OCI-LY1 (cell line): Measurements from ENCODE around the gene FLVCR1.

Experiments used
- H2AFZ ChIP-seq: fragments of 200-600 bp; sonication (generic), shearing (Covaris generic); 2 replicates; pipeline ENCODE4 v1.6.0; 2014; ENCODE audit warnings: antibody characterized with exemption, mild to moderate bottlenecking, low read length
- H3F3A ChIP-seq: fragments of 200-600 bp; sonication (generic), shearing (Covaris generic); 2 replicates; pipeline ENCODE4 v1.6.0; 2014; ENCODE audit warnings: mild to moderate bottlenecking, antibody characterized with exemption, low read length, moderate library complexity; ENCODE audit not compliant: insufficient read depth
- H3K27ac ChIP-seq: fragments of 200-600 bp; sonication (generic); 2 replicates; pipeline ENCODE4 v1.5.1; 2014; ENCODE audit warnings: low read length, mixed run types, mild to moderate bottlenecking, low read depth; ENCODE audit not compliant: poor library complexity, severe bottlenecking
- H3K27me3 ChIP-seq: fragments of 200-600 bp; sonication (generic); 2 replicates; pipeline ENCODE4 v1.6.0; 2014; ENCODE audit warnings: antibody characterized with exemption, mild to moderate bottlenecking, low read length, moderate library complexity; ENCODE audit not compliant: insufficient read depth
- H3K36me3 ChIP-seq: fragments of 200-600 bp; sonication (generic); 2 replicates; pipeline ENCODE4 v1.6.1; 2014; ENCODE audit warnings: mild to moderate bottlenecking, antibody characterized with exemption, low read length, moderate library complexity, mixed read lengths; ENCODE audit not compliant: insufficient read depth
- H3K4me1 ChIP-seq: fragments of 200-600 bp; sonication (generic); 2 replicates; pipeline ENCODE4 v1.5.1; 2014; ENCODE audit warnings: mild to moderate bottlenecking, low read length, moderate library complexity; ENCODE audit not compliant: insufficient read depth, severe bottlenecking
- H3K4me2 ChIP-seq: fragments of 200-600 bp; sonication (generic), shearing (Covaris generic); 2 replicates; pipeline ENCODE4 v1.6.1; 2014; ENCODE audit warnings: low read length
- H3K4me3 ChIP-seq: fragments of 200-600 bp; sonication (generic); 2 replicates; pipeline ENCODE4 v1.5.1; 2014; ENCODE audit warnings: low read length, low read depth, mild to moderate bottlenecking, mixed read lengths; ENCODE audit not compliant: poor library complexity, severe bottlenecking
- H3K79me2 ChIP-seq: fragments of 200-600 bp; shearing (Covaris generic); 2 replicates; pipeline ENCODE4 v1.6.1; 2016; ENCODE audit warnings: mixed run types, low read length, mixed read lengths; ENCODE audit not compliant: insufficient read depth
- H3K9ac ChIP-seq: fragments of 200-600 bp; sonication (generic), shearing (Covaris generic); 2 replicates; pipeline ENCODE4 v1.6.1; 2014; ENCODE audit warnings: mild to moderate bottlenecking, low read length, mixed read lengths
- H3K9me2 ChIP-seq: fragments of 200-600 bp; sonication (generic), shearing (Covaris generic); 2 replicates; pipeline ENCODE4 v1.6.1; 2014; ENCODE audit warnings: low read depth, mild to moderate bottlenecking, low read length, mixed read lengths
- H3K9me3 ChIP-seq: fragments of 200-600 bp; shearing (Covaris generic); 2 replicates; pipeline ENCODE4 v1.6.1; 2014; ENCODE audit warnings: low read length, mixed read lengths
- H4K20me1 ChIP-seq: fragments of 200-600 bp; sonication (generic), shearing (Covaris generic); 2 replicates; pipeline ENCODE4 v1.6.0; 2016; ENCODE audit warnings: mild to moderate bottlenecking, low read length; ENCODE audit not compliant: insufficient read depth
- CTCF ChIP-seq: fragments of 200-600 bp; sonication (generic), shearing (Covaris generic); IDR thresholded peaks from 2 replicates; pipeline ENCODE4 v1.5.1; 2017; ENCODE audit warnings: mild to moderate bottlenecking, antibody characterized with exemption, low read length, moderate library complexity, mixed read lengths
- EZH2 ChIP-seq: fragments of 200-600 bp; sonication (generic), shearing (Covaris generic); IDR thresholded peaks from 2 replicates; pipeline ENCODE4 v1.8.0; 2017; ENCODE audit warnings: borderline replicate concordance, mixed run types, mild to moderate bottlenecking, antibody characterized with exemption, low read length, moderate library complexity, mixed read lengths

Gene FLVCR1

GRCh38 chr1:212945056-212945455 lies 87.0 kb downstream of the FLVCR1 start:
- Histone ChIP-seq H3K79me2 (no peaks in the 10 kb centered on the region), H4K20me1 (no peaks in the 10 kb centered on the region), H3K27ac (no peak overlapping the region), H3K9ac (no peak overlapping the region), H3K9me3 (no peaks in the 10 kb centered on the region), H3F3A (no peaks in the 10 kb centered on the region), H3K4me2 (no peak overlapping the region), H3K9me2 (no peaks in the 10 kb centered on the region), H2AFZ (no peak overlapping the region), H3K4me1 (no peaks in the 10 kb centered on the region), H3K27me3 (peaks cover 6% of the 10 kb centered on the region; the same call in 1 of the 2 replicates), H3K4me3 (no peak overlapping the region), H3K36me3 (no peaks in the 10 kb centered on the region)
- TF ChIP-seq CTCF (no peak), EZH2 (no peak)

GRCh38 chr1:212945463-212946160 lies 87.5 kb downstream of the FLVCR1 start:
- H3F3A ChIP-seq = no peaks in the 10 kb centered on the region
- no peak for TF ChIP-seq EZH2
- no peak for TF ChIP-seq CTCF
- H3K9me3 ChIP-seq = no peaks in the 10 kb centered on the region
- H3K9ac ChIP-seq = no peak overlapping the region
- H3K36me3 ChIP-seq = no peaks in the 10 kb centered on the region
- no peak overlapping the region for H3K4me2 ChIP-seq
- no peak overlapping the region for H2AFZ ChIP-seq
- peaks cover 6% of the 10 kb centered on the region; the same call in 1 of the 2 replicates for H3K27me3 ChIP-seq
- H3K4me3 ChIP-seq = no peak overlapping the region
- H3K27ac ChIP-seq = no peak overlapping the region
- no peaks in the 10 kb centered on the region for H3K9me2 ChIP-seq
- H3K4me1 ChIP-seq = no peaks in the 10 kb centered on the region
- no peaks in the 10 kb centered on the region for H4K20me1 ChIP-seq
- no peaks in the 10 kb centered on the region for H3K79me2 ChIP-seq

- no peaks in the 10 kb centered on the region for H3K9me3 ChIP-seq
- no peaks in the 10 kb centered on the region for H3K9me2 ChIP-seq
- H3K36me3 ChIP-seq = no peaks in the 10 kb centered on the region
- H3K27me3 ChIP-seq = peaks cover 6% of the 10 kb centered on the region; the same call in 1 of the 2 replicates
- no peak overlapping the region for H3K9ac ChIP-seq
- H3K4me3 ChIP-seq = no peak overlapping the region
- no peak overlapping the region for H2AFZ ChIP-seq
- H3F3A ChIP-seq = no peaks in the 10 kb centered on the region
- TF ChIP-seq CTCF = no peak
- no peak for TF ChIP-seq EZH2
- no peaks in the 10 kb centered on the region for H3K4me1 ChIP-seq
- H4K20me1 ChIP-seq = no peaks in the 10 kb centered on the region
- no peak overlapping the region for H3K27ac ChIP-seq
- no peaks in the 10 kb centered on the region for H3K79me2 ChIP-seq
- H3K4me2 ChIP-seq = no peak overlapping the region
Measured at GRCh38 chr1:212946872-212947271, 88.8 kb downstream of the FLVCR1 start.
